Uterus (tissue), 2 donors: ENCODE measurements around the gene FNIP1.

Source experiments
- POLR2A ChIP-seq, 2 donors: fragments of 450-650 bp; IDR thresholded peaks; one replicate each; pipeline ENCODE4 v1.6.1; 2016; ENCODE audit warnings: antibody characterized with exemption in 2 of 2, mild to moderate bottlenecking in 1 of 2, moderate library complexity in 1 of 2
- TF ChIP-seq, protein P1 (sequence below), 4 experiments: fragments of 200-600 bp in 2 of 4; fragments of 450-650 bp in 2 of 4; sonication (generic) in 2 of 4; IDR thresholded peaks; one replicate each; pipeline ENCODE4 v1.5.1; 2016 to 2019; ENCODE audit warnings: antibody characterized with exemption in 4 of 4, mild to moderate bottlenecking in 2 of 4, moderate library complexity in 1 of 4

DNA sequence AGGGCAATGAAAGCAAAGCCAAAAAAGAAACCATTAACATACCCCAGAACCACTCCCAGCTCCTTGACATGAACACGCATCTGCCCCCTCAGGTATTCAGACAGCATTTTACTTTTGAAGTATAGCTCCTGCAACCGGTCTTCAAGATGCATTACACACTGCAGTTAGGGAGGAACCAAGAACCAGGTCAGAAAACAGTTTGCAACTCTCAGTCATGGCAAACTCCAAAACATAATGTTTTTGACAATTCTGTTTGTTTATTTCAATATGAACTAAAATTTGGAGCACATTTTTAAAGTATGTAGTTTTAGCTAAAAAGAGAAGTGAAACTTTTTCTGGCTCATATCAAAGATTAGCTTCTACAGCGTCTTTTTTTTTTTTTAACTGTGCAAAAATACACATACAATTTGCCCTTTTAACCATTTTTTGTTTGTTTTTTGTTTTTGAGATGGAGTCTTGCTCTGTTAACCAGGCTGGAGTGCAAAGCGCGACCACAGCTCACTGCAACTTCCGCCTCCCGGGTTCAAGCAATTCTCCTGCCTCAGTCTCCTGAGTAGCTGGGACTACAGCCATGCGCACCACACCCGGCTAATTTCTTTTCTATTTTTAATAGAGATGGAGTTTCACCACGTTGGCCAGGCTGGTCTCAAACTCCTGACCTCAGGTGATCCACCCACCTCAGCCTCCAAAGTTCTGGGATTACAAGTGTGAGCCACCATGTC is 149.6 kb downstream of the FNIP1 start:
- TF ChIP-seq, protein P1, sequence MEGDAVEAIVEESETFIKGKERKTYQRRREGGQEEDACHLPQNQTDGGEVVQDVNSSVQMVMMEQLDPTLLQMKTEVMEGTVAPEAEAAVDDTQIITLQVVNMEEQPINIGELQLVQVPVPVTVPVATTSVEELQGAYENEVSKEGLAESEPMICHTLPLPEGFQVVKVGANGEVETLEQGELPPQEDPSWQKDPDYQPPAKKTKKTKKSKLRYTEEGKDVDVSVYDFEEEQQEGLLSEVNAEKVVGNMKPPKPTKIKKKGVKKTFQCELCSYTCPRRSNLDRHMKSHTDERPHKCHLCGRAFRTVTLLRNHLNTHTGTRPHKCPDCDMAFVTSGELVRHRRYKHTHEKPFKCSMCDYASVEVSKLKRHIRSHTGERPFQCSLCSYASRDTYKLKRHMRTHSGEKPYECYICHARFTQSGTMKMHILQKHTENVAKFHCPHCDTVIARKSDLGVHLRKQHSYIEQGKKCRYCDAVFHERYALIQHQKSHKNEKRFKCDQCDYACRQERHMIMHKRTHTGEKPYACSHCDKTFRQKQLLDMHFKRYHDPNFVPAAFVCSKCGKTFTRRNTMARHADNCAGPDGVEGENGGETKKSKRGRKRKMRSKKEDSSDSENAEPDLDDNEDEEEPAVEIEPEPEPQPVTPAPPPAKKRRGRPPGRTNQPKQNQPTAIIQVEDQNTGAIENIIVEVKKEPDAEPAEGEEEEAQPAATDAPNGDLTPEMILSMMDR (IDR thresholded peaks at IDR 0.05), result no peak
- no peak for TF ChIP-seq POLR2A (IDR thresholded peaks at IDR 0.05)
